HG02884 (cell line): Measurements from ENCODE around the gene TRABD2B.

Source experiments
- ATAC-seq: cut with Tn5 transposase; IDR thresholded peaks from one replicate; pipeline ENCODE4 v1.9.1; 2021; ENCODE audit warnings: mild to moderate bottlenecking, moderate library complexity; ENCODE audit not compliant: unreplicated experiment

The TRABD2B gene

DNA sequence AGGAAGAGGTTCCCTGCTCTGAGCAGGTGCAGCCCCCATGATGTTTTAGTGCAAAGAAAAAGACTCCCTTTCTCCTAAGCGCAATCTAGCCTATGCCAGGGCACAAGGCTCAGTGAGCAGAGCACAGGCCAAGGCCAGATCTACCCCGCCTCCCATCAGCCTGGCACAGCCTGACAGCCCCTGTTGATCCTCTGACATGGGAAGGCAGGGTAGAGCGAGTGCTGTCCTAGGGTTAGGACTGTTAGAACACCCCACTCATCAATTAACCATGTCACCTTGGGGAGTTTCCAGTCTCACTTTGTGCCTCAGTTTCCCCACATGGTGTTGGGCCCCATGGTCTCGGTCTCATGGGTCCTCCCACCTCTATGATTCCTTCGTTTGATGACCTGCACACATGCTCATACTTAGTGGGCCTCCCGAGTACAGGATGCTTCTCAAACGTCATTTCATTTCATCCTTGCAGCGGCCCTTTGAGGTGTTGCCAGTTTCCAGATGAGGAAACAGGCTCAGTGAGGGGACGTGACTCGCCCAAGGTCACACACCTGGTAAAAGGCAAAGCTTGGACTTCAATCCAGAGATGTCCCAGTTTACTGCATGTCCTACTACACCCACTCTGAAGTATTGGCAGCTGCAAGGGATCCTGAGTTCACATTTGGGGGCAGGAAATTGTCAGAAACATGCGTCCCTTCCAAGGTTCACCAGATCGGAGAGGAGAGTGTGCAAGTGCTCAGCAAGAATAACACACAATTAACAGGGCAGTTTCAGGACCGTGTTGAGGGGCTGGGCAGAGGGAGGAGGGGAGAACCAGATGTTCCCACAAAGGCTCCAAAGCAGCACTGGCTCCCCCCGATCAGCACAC is 213.3 kb downstream of the TRABD2B start:
- ATAC-seq = no peak

DNA sequence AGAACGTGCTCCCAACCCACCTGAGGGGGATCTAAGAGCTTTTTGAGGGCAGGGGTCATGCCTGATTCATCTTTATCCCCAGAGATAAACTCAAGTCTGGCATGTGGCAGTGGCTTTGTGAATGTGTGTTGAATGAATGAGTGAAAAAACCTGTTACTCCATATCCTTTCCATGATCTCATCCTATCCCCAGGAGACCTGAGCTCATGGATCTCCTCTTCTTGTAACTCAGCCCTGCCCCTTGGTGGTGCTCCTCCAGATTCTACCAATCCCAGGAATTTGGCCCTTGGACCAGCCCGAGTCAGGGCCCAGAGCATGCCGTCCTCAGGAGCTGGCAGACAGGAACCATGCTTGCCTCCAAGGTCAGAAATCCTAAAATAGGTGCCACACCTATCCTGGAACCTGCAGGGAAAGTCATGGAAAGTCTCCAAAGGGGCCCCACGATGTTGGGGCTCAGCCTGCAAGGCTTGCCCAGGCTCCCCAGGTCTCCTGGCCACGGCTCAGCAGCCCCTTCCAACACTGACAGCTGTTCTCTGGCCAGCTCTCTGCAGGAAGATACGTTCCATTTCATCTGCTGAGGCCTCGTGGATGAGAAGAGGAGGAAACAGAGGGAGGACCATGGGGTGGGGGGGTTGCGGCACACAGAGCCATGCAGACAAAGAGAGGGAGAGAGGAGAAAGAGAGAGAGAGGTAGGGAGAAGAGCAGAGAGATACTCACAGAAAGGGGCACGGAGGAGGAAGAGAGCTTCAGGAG is 214.6 kb downstream of the TRABD2B start:
- ATAC-seq = no peak

DNA sequence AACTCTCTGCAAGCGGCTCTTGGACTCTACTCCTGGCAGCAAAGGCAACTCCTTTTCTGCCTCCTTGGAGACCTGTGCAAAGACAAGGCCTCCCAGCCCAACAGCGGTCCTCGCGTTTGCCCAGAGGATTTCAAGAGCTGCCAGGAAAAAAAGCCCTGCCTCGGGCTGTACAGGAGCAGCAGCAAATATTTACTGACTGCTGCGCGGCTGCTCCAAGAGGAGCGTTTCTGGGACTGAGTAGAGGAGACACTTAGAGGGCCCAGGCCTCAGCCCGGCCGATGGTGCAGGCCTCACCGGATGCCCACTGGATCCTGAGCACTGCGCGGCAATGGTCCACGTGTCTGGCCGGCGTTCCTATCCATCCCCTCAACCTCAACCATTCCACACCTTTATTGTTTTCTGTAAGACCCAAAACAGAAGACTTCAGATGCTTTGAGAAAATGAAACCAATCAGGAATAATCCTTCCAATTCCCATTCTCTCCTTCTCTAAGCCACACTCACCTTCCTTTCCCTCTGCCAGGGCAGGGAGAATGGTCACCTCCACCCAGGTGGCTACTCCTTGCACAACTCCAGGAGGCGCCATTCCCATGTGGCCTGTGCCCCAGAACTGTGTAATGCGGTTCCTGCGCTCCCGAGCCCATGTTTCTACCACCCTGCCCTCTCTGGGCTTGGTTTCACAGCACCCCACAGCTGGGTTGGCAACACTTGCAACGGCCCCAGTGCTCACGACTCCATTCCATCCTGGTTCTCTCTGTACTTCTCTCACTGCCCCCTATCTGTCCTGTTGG is 215.8 kb downstream of the TRABD2B start:
- no peak for ATAC-seq

DNA sequence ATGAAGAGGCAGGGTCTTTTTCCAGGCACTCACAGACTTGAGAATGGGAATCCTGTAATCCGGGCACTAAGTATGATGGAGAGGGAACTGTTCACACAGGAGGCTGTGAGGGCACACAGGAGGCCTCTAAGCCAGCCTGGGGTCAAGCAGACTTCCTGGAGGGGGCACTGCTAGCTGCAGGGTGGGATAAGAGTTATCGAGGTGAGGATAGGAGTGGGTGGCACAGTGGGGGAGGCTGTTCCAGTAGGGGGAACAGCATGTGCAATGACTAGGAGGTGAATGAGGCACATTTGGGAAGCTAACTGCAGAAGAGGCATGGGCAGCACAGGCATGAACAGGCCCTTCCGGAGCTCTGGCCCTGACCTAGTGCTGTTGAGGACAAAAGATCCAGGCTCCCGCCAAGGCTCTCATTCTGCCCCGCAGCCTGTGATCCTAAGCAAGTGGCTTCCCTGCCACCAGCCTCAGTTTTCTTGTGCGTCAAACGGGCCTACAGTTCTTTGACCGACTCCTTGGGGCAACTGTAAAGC is 216.7 kb downstream of the TRABD2B start:
- ATAC-seq = no peak

DNA sequence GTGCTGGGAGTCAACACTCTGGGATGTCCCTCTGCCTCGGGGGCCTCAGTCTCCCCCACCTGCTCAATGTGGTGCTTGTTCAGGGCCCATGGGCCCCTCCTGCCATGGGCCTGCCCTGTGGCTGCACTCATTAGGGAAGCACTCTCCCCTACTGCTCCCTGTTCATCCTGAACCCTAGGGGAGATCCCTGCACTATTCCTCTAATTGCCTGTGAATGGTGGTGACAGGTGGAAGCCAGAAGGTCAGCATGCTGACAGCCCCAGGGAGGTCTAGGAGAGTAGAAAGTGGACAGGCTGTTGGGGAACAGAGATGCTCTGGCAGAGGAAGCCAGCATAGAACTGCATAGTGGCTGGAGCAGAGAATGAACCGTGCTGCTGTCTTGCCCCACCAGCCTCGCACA is 217.6 kb downstream of the TRABD2B start:
- no peak for ATAC-seq

DNA sequence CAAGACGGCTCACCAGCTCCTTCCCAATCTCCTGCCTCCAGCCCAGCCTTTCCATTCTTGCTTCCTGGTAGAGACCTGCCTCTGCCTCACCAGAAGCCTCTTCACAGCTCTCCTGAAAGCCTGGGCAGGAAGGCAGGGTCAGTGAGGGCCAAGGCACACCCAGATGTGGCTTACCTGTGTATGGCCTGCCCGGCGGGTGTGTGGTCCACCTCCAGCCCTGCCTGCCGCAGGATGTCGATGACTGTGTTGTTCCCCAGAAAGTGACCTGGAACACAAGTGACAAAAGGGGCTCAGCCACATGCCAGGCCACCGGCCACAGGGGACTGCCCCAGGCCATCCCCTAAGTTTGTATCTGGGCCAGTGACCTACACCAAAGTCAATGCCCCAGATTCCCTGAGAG is 218.9 kb downstream of the TRABD2B start:
- ATAC-seq = no peak

DNA sequence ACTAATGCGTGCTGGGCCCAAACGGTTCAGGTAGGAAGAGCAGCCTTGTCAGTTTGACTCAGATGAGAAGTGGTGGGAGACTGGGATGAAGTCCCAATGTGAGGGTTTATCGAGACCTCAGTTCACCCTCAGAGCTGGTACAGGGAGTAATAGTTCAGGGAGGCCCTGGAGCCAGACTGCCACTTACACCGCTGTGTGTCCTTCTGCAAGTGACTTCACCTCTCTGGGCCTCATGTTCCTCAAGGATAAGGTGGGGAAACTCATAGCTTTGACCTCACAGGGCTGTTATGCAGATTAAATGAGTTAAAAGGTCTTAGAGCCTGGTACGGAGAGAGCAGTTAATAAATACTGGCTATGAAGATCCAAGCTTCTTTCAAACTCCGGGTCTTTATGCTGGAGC is 219.9 kb downstream of the TRABD2B start:
- ATAC-seq = no peak

DNA sequence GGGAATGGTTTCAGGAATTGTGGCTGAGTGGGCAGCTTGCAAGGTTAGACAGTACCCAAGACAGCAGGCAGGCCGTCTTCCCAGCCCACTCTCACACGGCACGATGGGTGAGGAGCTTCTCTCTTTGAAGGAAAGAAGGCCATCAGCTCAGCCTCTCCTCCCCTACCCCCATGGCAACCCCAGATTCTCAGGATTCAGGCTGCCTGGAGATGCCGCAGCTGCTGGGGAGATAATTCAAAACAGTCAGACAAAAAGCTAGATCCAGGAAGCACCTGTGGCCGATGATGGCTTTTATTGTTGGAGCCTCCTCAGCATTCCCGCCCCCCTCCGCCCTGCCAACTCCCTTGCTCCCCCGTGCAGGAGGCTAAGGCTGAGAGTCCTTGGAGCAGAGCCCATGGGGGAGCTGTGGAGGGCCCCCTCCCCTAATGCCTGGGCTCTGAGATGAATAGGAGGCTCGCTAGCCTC is 220.5 kb downstream of the TRABD2B start:
- ATAC-seq = no peak

DNA sequence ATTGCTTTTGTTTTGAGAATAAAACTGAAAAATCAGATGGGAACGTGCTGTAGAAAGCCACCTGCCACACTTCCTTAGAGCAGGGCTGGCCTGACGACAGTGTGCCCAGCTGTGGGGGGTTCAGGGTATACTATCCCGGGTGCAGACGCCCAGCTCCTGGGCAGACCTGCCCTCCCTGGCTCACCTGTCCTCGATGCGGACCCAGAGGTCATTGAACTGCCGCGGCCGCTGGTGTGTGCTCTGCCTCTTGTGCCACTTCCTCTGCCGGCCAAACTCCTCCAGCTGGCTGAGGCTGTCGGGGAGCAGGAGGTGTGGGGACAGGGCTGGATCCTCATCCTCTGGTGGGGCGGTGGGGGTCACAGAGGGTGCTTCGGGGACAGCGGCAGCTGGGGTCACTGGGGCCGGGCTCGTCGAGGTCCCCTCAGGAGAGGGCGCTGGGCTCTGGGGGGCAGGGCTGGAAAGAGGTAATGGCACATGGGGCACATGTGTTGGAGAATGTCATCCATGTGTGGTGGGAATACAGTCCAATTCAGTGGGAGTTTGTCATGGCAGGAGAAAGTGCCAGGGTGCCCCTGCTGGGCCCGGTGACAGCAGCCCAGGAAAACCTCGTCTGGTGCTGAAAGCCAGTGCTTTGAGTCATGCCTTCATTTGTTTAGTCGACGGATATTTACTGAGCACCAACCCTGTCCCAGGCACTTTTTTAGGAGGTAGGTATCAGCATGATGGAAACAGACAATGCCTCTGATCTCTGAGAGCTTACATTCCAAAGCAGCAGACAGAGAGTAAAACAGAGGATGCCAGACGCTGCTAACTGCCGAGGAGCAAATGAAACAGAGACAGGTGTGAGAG is 222.0 kb downstream of the TRABD2B start:
- no peak for ATAC-seq

DNA sequence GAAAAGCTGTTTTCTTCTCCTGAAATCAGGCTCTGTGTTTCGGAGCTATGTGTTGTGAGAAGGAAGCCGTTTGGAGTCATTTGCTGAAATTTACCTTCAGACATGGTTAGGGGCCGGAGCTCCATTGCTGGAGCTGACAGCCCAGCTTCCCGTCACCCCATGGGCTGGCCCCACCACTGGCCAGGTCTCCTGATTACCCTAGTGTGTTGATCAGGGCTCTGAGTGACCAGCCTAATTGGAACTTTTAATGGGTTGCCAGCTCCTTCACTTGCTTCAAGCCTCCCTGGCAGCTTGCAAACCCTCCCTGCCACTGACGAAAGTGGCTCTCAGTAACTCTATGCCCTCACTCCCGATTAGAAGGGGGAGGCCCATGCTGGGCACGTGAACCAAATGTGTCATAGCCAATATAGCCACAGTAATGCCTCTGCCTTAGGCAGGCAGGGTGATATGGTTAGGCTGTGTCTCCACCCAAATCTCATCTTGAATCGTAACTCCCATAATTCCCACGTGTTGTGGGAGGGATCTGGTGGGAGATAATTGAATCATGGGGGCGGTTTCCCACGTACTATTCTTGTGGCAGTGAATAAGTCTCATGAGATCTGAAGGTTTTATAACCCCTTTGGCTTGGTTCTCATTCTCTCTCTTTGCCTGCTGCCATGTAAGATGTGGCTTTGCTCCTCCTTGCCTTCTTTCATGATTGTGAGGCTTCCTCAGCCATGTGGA is 224.1 kb downstream of the TRABD2B start:
- no peak for ATAC-seq

DNA sequence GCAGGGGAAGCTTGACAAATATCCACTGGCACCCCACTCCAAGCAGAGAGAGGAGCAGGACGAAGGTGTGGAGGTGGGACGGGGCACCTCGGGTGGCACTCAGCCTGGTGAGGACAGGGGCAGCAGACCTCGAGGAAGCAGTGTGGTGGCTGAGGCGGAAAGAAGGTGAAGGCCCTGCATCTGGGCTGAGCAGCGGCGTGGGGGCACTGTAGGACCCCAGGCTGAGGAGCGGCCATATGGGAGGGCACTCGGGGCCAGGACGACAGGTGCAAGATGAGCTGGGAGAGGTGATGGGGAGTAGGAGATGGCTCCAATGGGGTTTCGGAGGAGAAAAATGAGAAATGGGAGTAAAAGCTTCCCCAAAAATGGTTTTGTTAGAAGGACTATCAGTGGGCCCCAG is 224.9 kb downstream of the TRABD2B start:
- ATAC-seq = no peak

DNA sequence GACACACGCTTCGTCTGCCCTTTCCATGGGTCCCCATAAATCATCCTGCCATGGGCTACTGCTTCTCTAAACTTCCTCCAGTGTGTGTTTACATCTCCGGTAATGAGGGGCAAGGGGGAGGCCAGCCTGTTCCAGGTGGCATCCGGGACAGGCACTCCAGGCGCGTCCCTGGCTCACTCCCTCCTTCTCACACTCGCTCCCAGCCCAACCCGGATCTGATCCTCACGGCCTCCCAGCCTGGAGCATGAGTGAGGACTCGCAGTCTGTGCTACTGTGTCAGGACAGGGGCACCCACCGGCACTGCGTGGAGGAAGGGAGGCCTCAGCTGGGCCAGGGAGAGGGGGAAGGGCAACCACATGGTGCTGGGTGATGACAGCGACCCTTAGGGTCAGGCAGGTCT is 225.4 kb downstream of the TRABD2B start:
- ATAC-seq = no peak

DNA sequence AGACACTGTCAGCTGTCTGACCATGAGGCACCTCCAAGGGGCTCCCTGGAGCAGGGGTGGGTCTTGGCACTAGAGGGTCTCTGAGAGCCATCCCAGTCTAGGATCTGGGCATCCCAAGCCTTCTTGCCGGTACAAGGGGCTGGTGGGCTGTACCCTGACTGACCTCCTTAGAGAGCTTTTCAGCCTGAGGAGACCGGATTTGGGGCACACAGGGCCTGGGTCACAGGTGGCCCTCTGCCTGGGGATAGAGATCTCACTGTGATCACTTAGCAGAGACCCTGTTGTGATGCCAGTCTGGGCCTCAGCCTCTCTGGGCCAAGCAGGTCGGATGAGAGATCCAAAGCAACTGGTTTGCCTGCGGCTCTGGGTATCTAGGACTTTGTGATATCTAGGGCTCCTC is 227.2 kb downstream of the TRABD2B start:
- ATAC-seq = no peak

DNA sequence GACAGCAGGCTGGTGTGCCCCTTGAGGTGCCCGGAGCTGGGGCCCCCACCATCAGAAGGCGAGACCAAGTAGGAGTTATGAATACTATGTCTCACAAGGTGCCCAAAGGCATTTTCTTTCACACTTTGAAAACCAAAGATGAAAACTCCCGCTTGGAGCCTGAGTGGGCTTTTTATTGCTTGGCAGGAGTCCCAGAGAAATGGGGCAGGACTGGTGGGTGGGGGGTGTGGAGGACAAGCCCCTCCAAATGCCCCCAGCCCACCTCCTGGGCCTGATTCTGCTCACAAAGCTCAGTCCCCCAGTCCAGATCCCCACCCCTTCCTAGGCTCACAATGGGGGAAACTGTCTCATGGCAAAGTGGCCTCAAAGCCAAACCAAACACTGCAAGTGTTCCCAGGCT is 227.9 kb downstream of the TRABD2B start:
- no peak for ATAC-seq

DNA sequence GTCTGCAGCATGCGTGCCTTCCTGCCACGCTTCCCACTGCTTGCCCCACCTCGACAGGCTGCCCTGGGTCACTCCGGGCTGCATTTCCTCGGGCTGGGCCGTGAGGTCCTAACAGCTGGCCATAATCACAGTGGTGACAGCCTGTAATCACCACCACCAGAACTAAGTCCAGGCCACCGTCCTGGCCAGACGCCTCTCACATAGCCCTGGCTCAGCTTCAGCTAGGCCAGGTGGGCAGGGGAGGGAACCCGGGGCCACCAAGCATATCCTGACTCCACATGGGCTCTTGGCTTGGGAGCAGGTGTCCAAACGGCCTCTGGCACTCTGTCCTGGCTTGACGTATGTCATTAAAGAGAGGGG is 229.5 kb downstream of the TRABD2B start:
- ATAC-seq = no peak

DNA sequence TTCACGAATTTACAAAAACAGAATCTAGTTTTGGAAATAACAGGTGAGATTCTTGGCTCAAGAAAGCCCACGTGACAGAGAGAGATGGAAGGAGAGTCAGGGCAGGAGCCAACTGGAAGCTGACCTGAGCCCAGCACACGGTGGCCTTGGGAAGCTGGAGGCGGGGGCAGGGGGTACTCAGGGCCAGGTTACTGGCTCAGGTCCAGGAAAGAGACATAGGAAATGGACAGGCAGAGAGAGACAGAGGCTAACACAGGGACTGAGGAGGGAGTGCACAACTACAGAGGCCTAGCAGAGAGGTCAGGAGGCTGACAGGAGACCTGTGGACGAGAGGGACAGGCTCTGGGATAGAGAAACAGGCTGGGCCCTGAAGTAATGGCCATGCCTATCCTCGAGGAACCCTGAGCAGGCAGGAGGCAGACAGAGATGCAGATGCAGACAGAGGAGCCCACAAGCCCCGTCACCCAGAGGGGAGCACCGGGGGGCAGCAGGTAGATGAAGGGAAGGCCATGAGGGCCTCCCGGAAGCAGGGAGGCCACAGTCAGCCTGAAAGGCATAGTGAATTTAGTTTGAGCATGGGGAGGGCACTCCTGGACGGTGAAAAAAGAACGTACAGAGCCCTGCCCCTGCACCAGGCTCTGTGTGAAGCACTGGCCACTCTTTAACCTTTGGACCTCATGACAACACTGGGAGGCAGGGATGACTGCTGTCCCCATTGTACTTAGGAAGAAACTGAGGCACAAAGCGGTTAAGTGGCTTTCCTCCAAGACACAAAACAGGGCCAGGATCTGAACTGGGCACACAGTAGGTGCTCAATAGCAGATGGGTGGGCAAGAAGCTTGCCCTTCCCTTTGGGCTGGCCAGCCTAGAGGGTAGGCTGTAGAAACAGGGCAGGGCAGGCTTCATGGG is 230.1 kb downstream of the TRABD2B start:
- no peak for ATAC-seq

DNA sequence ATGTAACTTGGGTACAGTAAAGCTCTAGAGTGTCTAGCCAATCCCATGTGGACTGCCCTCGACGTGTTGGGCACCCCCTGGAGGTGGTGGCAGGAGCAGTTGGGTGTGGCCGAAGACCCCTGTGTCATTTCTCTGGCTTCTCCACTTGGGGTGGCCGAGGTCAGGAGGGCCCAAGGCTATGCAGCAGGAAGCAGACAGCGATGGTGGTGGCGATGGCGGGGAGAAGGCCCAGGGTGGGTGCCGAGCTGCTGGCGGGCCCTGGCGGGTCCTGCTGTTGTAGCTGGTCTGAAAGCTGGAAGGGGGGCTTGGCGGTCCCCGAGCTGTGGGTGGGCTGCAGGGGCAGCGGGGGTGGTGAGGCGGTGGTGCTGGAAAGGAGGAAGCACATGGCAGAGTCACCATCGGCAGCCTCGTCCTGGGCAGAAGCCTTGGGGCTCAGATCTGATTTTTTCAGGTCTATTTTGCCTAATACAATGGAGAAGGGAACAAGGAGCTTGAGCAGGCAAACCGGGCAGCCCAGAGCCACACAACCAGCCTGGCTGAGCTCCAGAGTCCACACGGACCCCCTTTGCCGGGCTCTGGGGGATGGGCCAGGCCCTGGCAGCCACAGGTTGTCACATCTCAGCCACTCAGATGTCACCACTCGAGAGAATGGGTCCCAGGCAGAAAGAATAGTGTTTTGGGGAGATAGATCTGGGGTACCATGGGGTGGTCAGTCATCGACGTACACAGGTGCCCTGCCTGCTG is 231.3 kb downstream of the TRABD2B start:
- no peak for ATAC-seq

DNA sequence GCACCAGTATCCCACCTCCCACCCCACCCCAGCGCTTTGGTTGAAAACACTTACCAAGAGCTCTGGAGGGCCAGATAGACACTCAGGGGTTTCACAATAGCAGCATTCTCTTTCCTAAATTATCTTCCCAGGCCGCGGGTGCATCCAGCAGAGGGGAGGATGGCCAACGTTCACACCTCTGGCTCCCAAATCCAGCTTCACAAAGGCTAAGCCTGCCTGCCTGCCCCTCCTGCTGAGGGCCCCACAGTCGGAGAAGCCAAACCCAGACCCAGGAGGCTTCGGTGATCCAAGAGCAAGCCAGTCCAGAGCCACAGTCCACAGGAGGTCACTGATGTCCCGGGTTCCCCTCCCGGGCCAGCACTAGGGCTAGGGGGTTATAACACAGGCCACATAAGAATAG is 231.9 kb downstream of the TRABD2B start:
- no peak for ATAC-seq
